ENCODE results near the gene PPP1R3F.

The PPP1R3F gene

DNA sequence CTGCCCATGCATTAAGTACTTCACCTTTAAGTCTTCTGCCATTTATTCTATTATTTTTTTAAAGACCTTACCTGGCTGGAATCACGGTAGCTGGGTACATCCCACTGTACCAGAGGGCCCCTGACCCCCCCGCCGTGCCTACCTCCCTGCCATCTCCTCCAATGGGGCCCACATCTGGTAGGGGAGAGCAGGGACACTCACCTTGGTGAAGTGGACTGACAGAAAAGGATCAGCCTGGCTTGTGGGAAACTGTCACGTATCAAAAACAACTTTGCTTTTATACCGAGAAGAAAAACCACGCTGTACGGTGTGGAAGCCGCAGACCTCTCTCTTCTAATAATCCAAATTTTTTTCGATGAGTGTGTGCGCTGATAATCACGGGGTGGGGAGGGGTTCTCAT lies 5.1 kb upstream of the PPP1R3F start, which contains the start of gene FOXP3:
Gene FOXP3, minus strand, starts transcription at position 251 of the 400 bp plus-strand sequence. CDS start 6,205 bp downstream, outside the sequence.
- TF ChIP-seq CSDC2 (CRISPR knock-in tag; IDR thresholded peaks at IDR 0.05) (no peak), ARNTL (CRISPR knock-in tag; IDR thresholded peaks at IDR 0.05; ENCODE audit: borderline replicate concordance, low read depth) (no peak), RARB (CRISPR knock-in tag; IDR thresholded peaks at IDR 0.05) (no peak), ZNF70 (CRISPR knock-in tag; IDR thresholded peaks at IDR 0.05) (no peak)
- TF ChIP-seq, protein P1, sequence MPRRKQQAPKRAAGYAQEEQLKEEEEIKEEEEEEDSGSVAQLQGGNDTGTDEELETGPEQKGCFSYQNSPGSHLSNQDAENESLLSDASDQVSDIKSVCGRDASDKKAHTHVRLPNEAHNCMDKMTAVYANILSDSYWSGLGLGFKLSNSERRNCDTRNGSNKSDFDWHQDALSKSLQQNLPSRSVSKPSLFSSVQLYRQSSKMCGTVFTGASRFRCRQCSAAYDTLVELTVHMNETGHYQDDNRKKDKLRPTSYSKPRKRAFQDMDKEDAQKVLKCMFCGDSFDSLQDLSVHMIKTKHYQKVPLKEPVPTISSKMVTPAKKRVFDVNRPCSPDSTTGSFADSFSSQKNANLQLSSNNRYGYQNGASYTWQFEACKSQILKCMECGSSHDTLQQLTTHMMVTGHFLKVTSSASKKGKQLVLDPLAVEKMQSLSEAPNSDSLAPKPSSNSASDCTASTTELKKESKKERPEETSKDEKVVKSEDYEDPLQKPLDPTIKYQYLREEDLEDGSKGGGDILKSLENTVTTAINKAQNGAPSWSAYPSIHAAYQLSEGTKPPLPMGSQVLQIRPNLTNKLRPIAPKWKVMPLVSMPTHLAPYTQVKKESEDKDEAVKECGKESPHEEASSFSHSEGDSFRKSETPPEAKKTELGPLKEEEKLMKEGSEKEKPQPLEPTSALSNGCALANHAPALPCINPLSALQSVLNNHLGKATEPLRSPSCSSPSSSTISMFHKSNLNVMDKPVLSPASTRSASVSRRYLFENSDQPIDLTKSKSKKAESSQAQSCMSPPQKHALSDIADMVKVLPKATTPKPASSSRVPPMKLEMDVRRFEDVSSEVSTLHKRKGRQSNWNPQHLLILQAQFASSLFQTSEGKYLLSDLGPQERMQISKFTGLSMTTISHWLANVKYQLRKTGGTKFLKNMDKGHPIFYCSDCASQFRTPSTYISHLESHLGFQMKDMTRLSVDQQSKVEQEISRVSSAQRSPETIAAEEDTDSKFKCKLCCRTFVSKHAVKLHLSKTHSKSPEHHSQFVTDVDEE (CRISPR knock-in tag; IDR thresholded peaks at IDR 0.05) = no peak

DNA sequence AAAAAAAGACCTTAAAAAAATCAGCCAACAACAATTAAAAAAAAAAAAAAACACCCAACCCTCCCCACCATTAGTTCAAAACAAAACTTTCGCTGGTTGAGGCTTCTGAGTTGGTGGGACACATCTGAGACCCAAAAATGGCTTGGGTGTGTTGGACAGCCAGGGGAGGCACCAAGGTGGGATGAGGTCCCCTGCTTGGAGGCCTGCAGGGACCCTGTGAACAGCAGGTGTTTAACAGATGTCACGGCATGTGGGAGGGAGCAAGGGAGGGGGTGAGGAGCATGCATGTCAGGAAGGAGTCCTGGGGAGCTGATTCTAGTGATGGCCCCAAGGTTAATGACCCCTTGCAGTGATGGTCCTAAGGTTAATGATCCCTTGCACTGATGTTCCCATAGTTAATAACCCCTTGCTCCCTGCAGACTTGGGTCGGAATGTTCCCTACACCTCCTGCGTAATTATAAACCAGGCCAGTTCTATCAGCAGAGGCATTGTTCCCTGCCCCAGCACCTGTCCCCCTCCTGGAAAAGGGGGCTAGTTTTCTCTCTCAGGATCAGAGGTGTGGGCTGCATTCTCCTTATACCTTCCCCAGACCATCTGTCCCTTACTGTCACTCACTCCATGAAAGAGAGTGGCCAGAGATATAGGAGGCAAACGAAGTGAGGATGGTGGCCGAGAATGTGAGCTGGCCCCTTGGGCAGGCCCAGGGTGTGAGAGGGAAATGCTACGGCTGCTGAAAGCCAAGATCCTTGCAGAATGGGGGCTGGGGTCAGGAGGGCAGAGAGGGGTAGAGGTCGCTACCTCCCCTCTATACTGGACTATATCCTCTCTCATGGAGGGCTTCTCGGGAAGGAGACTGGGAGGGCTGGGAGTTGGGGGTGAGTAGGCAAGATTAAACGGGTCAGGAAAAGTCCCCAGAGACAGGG lies 2.8 kb upstream of the PPP1R3F start:
- no peak for ATAC-seq
- TF ChIP-seq ZC3H10 (CRISPR knock-in tag; IDR thresholded peaks at IDR 0.05) (no peak), OSR1 (CRISPR knock-in tag; IDR thresholded peaks at IDR 0.05) (no peak), CSDC2 (CRISPR knock-in tag; IDR thresholded peaks at IDR 0.05) (no peak), PPARA (CRISPR knock-in tag; IDR thresholded peaks at IDR 0.05; ENCODE audit: borderline replicate concordance) (no peak), ISL1 (CRISPR knock-in tag; IDR thresholded peaks at IDR 0.05) (no peak), ZNF8 (CRISPR knock-in tag; IDR thresholded peaks at IDR 0.05) (no peak), ZNF70 (CRISPR knock-in tag; IDR thresholded peaks at IDR 0.05) (no peak), ZNF565 (CRISPR knock-in tag; conservative IDR thresholded peaks at IDR 0.05; ENCODE audit: low read depth) (no peak), ARNTL (CRISPR knock-in tag; IDR thresholded peaks at IDR 0.05; ENCODE audit: borderline replicate concordance, low read depth) (no peak), TCF4 (CRISPR knock-in tag; IDR thresholded peaks at IDR 0.05; ENCODE audit: borderline replicate concordance) (no peak), SNAI2 (CRISPR knock-in tag; IDR thresholded peaks at IDR 0.05) (no peak)
- TF ChIP-seq, protein P2, sequence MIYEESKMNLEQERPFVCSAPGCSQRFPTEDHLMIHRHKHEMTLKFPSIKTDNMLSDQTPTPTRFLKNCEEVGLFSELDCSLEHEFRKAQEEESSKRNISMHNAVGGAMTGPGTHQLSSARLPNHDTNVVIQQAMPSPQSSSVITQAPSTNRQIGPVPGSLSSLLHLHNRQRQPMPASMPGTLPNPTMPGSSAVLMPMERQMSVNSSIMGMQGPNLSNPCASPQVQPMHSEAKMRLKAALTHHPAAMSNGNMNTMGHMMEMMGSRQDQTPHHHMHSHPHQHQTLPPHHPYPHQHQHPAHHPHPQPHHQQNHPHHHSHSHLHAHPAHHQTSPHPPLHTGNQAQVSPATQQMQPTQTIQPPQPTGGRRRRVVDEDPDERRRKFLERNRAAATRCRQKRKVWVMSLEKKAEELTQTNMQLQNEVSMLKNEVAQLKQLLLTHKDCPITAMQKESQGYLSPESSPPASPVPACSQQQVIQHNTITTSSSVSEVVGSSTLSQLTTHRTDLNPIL (CRISPR knock-in tag; IDR thresholded peaks at IDR 0.05; ENCODE audit: low read depth) = no peak
- TF ChIP-seq, protein P3, sequence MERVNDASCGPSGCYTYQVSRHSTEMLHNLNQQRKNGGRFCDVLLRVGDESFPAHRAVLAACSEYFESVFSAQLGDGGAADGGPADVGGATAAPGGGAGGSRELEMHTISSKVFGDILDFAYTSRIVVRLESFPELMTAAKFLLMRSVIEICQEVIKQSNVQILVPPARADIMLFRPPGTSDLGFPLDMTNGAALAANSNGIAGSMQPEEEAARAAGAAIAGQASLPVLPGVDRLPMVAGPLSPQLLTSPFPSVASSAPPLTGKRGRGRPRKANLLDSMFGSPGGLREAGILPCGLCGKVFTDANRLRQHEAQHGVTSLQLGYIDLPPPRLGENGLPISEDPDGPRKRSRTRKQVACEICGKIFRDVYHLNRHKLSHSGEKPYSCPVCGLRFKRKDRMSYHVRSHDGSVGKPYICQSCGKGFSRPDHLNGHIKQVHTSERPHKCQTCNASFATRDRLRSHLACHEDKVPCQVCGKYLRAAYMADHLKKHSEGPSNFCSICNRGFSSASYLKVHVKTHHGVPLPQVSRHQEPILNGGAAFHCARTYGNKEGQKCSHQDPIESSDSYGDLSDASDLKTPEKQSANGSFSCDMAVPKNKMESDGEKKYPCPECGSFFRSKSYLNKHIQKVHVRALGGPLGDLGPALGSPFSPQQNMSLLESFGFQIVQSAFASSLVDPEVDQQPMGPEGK (CRISPR knock-in tag; IDR thresholded peaks at IDR 0.05; ENCODE audit: borderline replicate concordance) = no peak
- TF ChIP-seq, protein P4, sequence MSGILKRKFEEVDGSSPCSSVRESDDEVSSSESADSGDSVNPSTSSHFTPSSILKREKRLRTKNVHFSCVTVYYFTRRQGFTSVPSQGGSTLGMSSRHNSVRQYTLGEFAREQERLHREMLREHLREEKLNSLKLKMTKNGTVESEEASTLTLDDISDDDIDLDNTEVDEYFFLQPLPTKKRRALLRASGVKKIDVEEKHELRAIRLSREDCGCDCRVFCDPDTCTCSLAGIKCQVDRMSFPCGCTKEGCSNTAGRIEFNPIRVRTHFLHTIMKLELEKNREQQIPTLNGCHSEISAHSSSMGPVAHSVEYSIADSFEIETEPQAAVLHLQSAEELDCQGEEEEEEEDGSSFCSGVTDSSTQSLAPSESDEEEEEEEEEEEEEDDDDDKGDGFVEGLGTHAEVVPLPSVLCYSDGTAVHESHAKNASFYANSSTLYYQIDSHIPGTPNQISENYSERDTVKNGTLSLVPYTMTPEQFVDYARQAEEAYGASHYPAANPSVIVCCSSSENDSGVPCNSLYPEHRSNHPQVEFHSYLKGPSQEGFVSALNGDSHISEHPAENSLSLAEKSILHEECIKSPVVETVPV (CRISPR knock-in tag; IDR thresholded peaks at IDR 0.05) = no peak
- TF ChIP-seq, protein P5, sequence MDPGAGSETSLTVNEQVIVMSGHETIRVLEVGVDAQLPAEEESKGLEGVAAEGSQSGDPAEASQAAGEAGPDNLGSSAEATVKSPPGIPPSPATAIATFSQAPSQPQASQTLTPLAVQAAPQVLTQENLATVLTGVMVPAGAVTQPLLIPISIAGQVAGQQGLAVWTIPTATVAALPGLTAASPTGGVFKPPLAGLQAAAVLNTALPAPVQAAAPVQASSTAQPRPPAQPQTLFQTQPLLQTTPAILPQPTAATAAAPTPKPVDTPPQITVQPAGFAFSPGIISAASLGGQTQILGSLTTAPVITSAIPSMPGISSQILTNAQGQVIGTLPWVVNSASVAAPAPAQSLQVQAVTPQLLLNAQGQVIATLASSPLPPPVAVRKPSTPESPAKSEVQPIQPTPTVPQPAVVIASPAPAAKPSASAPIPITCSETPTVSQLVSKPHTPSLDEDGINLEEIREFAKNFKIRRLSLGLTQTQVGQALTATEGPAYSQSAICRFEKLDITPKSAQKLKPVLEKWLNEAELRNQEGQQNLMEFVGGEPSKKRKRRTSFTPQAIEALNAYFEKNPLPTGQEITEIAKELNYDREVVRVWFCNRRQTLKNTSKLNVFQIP (CRISPR knock-in tag; IDR thresholded peaks at IDR 0.05; ENCODE audit: borderline replicate concordance, low read depth) = no peak

More for the DNA sequence above, 5.1 kb upstream of the PPP1R3F start, which contains the start of gene FOXP3:
- no peak for ATAC-seq

DNA sequence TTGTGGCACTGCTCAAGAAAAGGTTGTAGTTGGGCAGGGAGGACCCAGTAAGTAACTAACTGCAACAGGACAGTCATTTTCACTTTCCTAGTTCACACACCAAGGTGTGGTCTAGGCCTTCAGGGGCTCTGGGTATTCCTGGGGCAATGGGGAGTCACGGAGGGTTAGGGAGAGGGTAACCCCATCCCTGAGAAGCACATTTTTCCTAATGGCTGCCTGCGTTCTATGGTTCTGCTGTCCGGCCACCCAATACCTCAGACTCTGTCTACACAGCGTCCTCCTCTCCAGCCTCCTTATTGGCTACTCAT lies 937 bp upstream of the PPP1R3F start:
- TF ChIP-seq SNAI2 (CRISPR knock-in tag; IDR thresholded peaks at IDR 0.05) (no peak), PPARA (CRISPR knock-in tag; IDR thresholded peaks at IDR 0.05; ENCODE audit: borderline replicate concordance) (no peak), GLIS3 (CRISPR knock-in tag; IDR thresholded peaks at IDR 0.05) (no peak), ZNF8 (CRISPR knock-in tag; IDR thresholded peaks at IDR 0.05) (no peak), RARB (CRISPR knock-in tag; IDR thresholded peaks at IDR 0.05) (no peak), ZNF565 (CRISPR knock-in tag; conservative IDR thresholded peaks at IDR 0.05; ENCODE audit: low read depth) (no peak), CSDC2 (CRISPR knock-in tag; IDR thresholded peaks at IDR 0.05) (no peak), BACH2 (CRISPR knock-in tag; IDR thresholded peaks at IDR 0.05; ENCODE audit: borderline replicate concordance) (no peak), ISL1 (CRISPR knock-in tag; IDR thresholded peaks at IDR 0.05) (no peak), ZNF70 (CRISPR knock-in tag; IDR thresholded peaks at IDR 0.05) (no peak), ZFP30 (CRISPR knock-in tag; IDR thresholded peaks at IDR 0.05) (no peak), ESRRG (CRISPR knock-in tag; IDR thresholded peaks at IDR 0.05) (no peak), ZC3H10 (CRISPR knock-in tag; IDR thresholded peaks at IDR 0.05) (no peak), OSR1 (CRISPR knock-in tag; IDR thresholded peaks at IDR 0.05) (no peak)
- TF ChIP-seq, protein P5 (CRISPR knock-in tag; IDR thresholded peaks at IDR 0.05; ENCODE audit: borderline replicate concordance, low read depth) = no peak
- TF ChIP-seq, protein P4 (CRISPR knock-in tag; IDR thresholded peaks at IDR 0.05) = no peak
- ATAC-seq = no peak

All from SK-N-SH treated with all-trans-retinoic acid at 6 μM for 48 hours (cell line).